Testis (tissue), 5 donors: ENCODE data around the gene NDUFA8. TPM values are rescaled to one million over a fixed set of nuclear protein-coding genes. Genes with fewer than 3 reads are reported as not detected.

Experiments
- DNase-seq: peaks from one replicate; pipeline ENCODE4 v3.0.0-alpha.2; 2019
- H3K27ac ChIP-seq, 2 donors: fragments of 200-600 bp; sonication (generic); one replicate each; pipeline ENCODE4 v1.5.1; 2019
- H3K27me3 ChIP-seq: fragments of 200-600 bp; sonication (generic); one replicate; pipeline ENCODE4 v1.5.1; 2019
- H3K36me3 ChIP-seq: fragments of 200-600 bp; sonication (generic); one replicate; pipeline ENCODE4 v1.5.1; 2017; ENCODE audit warnings: low read depth; ENCODE audit errors: missing control alignments
- H3K4me1 ChIP-seq: fragments of 200-600 bp; sonication (generic); one replicate; pipeline ENCODE4 v1.5.1; 2019
- H3K4me3 ChIP-seq, 2 donors: fragments of 200-600 bp; sonication (generic); one replicate each; pipeline ENCODE4 v1.5.1; 2017 to 2019
- H3K9me3 ChIP-seq: fragments of 200-600 bp; sonication (generic); one replicate; pipeline ENCODE4 v1.5.1; 2017
- POLR2A ChIP-seq: fragments of 450-650 bp; IDR thresholded peaks from one replicate; pipeline ENCODE4 v1.6.1; 2017; ENCODE audit warnings: antibody characterized with exemption, mild to moderate bottlenecking, moderate library complexity
- WGBS, 2 donors: methylation state at CpG; one replicate each; pipeline ENCODE4 v1.1.5; 2018; 5-methylcytosine and 5-hydroxymethylcytosine counted together
- intact Hi-C: fragments of 100-400 bp; cut with DNase I; formaldehyde crosslinking; loops from one replicate; pipeline ENCODE4 v1.15.1; 2023; ENCODE audit warnings: low total_unique reads
- long read RNA-seq, 2 donors: transcript quantifications; one replicate each; lab custom pipeline, GENCODE V29; 2026
- polyA plus RNA-seq: library from polyadenylated mRNA; stranded (reverse); fragments of 350-450 nt; fragmentation: Illumina TruSeq; extraction: RNeasy Lipid Tissue Mini Kit (QIAGEN cat#74804); gene quantifications from one replicate; pipeline ENCODE4 v1.2.3, GENCODE V29; 2014; ENCODE audit warnings: low read depth, low replicate concordance; ENCODE audit not compliant: insufficient read depth
- total RNA-seq, 2 donors: library from RNA; depleted of rRNA; stranded (reverse); fragments of >200 nt; gene quantifications; one replicate each; pipeline ENCODE4 v1.2.3, GENCODE V29; 2016
- TF ChIP-seq, protein P1 (sequence below), 3 experiments: fragments of 450-650 bp in 2 of 3; fragments of 200-600 bp in 1 of 3; sonication (generic) in 1 of 3; IDR thresholded peaks; one replicate each; pipeline ENCODE4 v1.5.1; 2016 to 2019; ENCODE audit warnings: antibody characterized with exemption in 3 of 3, mild to moderate bottlenecking in 2 of 3, moderate library complexity in 1 of 3

NDUFA8 gene
- 10 to 100 TPM; 59.4 to 62.1 TPM for total RNA-seq
- 219 TPM for polyA plus RNA-seq
- long read RNA-seq, donor 1, transcript NDUFA8-201 (4 exons, 844 nt): major isoform, 76 of 107 reads
- long read RNA-seq, donor 1, partial matches to known transcripts: 31 of 107 reads
- long read RNA-seq, donor 1, other reads (novel, unspliced or antisense): 0 of 107 reads
- long read RNA-seq, donor 2, transcript NDUFA8-201 (4 exons, 844 nt): major isoform, 37 of 56 reads
- long read RNA-seq, donor 2, partial matches to known transcripts: 19 of 56 reads
- long read RNA-seq, donor 2, other reads (novel, unspliced or antisense): 0 of 56 reads

DNA sequence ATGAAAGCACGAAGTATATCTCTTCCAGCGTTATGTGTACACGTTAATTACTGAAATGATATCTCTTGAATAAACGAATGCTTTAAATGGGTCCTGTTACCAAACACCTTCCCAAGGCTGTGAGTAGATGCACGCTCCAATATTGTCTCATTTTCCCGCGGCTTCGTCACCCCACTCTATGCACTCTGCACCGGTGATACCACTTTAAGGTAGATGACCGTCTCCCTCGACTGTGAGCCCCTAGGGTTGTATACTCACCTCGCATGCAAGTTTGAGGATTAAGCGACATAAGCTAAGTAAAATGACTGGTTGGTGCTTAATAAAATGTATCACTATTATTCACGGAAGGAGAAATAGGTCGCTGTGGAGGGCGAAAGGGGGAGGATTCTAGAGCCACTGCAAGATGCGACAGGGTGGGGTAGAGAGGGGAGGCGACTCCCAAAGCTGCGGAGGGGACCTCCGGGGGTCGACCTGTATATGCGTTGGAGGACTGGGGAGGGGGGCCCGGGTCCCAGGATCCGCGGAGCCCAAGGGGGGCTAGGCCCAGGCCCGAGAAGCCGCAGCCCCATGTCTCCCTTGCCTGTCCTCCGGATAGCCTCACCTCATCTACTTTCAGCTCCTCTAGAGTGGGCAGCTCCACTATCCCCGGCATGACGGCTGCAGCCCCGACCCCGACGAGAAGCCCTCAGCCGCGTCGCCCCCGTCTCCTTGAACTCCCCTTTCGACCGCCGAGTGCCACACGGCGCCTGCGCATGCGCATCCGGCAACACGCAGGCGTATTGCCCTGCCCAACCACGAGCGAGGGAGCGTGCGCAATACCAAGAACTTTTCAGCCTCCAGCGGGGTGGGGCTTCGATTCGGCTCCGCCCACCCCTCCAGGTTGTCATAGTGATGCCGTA lies at the start of gene NDUFA8, which contains the start of gene MORN5:
Gene NDUFA8, minus strand, starts transcription at position 754 of the 899 bp plus-strand sequence. Its CDS starts 102 bp downstream, at position 652.
Gene MORN5, plus strand, starts transcription at position 883 of the 899 bp plus-strand sequence. CDS start 65 bp downstream, outside the sequence.
- peak; percentile 96 for DNase-seq
- Histone ChIP-seq H3K4me3 (peak within 1 kb of the TSS; percentile 92 to 99), H3K27me3 (no peaks in the 10 kb centered on the region), H3K9me3 (no peaks in the 10 kb centered on the region), H3K4me1 (peaks cover 11% of the 10 kb centered on the region), H3K36me3 (no peaks in the 10 kb centered on the region), H3K27ac (peak within 1 kb of the TSS; percentile 52 to 88)
- intact Hi-C loops: no loop called here
- peak; percentile 70 for TF ChIP-seq POLR2A
- TF ChIP-seq, protein P1, sequence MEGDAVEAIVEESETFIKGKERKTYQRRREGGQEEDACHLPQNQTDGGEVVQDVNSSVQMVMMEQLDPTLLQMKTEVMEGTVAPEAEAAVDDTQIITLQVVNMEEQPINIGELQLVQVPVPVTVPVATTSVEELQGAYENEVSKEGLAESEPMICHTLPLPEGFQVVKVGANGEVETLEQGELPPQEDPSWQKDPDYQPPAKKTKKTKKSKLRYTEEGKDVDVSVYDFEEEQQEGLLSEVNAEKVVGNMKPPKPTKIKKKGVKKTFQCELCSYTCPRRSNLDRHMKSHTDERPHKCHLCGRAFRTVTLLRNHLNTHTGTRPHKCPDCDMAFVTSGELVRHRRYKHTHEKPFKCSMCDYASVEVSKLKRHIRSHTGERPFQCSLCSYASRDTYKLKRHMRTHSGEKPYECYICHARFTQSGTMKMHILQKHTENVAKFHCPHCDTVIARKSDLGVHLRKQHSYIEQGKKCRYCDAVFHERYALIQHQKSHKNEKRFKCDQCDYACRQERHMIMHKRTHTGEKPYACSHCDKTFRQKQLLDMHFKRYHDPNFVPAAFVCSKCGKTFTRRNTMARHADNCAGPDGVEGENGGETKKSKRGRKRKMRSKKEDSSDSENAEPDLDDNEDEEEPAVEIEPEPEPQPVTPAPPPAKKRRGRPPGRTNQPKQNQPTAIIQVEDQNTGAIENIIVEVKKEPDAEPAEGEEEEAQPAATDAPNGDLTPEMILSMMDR (IDR thresholded peaks at IDR 0.05): peak in 1 of 3 experiments; percentile 28
- WGBS, 2 donors: 0 to 1% methylated on average over 28 to 56 of the region's 56 CpGs

DNA sequence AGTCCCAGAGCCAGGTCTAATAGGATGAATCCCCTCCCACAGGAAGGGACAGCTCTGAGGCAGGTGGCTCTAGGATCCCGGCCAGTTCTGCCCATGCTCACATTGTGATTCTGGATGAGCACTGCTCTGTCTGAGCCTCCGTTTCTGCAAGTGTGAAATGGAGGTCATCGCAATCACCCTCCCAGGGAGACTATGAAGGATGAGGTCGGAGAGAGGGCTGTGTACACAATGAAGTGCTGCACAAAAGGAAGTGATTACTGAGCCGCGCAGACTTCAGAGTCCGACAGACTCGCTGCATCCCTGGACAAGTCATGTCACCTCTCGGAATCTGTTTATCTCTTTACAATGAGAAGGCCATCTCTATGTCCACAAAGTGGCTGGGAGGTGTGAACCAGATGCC lies 47.5 kb upstream of the NDUFA8 start:
- Histone ChIP-seq H3K4me3 (no peak overlapping the region), H3K36me3 (no peaks in the 10 kb centered on the region), H3K4me1 (no peaks in the 10 kb centered on the region), H3K9me3 (no peaks in the 10 kb centered on the region), H3K27me3 (no peaks in the 10 kb centered on the region), H3K27ac (no peak overlapping the region)
- TF ChIP-seq POLR2A: no peak
- TF ChIP-seq, protein P1 (IDR thresholded peaks at IDR 0.05): no peak
- 86 to 89% methylated on average over 8 to 9 of the region's 9 CpGs for WGBS, 2 donors
- intact Hi-C loops: no loop called here
- no peak for DNase-seq

DNA sequence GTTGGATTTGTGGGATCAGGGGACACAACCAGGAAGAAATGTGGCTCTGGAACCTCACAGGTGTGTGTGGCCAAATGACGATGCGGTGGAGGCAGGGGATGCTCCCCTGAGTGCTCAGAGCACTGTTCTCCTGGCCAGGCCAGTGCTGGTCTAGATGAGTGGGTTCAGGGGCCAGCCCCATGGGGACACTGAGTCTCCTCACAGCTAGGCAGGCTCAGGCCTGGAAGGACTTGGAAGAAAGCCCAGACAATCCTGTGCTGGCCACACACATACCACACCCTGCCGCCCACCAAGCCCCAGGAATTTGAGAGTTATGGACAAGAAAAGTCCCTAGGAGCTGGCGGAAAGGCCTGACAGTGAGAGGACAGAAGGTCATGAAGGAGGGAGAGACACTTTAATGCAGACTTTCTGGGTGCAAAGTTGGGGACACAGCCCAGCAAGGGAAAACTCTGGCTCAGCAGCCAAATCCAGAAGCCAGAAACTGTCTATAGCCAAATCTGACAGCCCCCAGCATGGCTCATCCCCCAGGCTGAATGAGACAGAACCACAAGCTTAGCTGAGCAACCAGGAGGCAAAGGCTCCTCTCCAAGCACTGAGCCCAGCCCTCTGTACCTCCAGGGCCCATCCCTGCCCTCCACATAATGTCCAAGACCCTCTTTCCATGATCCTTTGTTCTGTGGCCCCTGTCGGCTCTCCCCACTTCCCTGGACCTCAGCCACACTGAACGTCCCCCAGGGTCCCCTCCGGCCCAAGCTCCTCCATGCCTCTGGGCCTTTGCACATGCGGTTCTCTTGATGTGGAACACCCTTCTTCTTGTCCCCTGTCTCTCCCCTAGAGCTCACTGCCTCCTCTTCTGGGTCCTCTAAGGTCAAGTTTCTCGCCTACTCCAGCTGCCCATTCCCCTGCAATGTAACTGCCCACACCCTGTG lies 46.8 kb upstream of the NDUFA8 start:
- Histone ChIP-seq H3K27ac (no peak overlapping the region), H3K9me3 (no peaks in the 10 kb centered on the region), H3K4me1 (no peaks in the 10 kb centered on the region), H3K36me3 (no peaks in the 10 kb centered on the region), H3K4me3 (no peak overlapping the region), H3K27me3 (no peaks in the 10 kb centered on the region)
- no peak for DNase-seq
- WGBS, 2 donors: 70 to 79% methylated on average over 9 of the region's 9 CpGs
- intact Hi-C loops: no loop called here
- no peak for TF ChIP-seq POLR2A
- TF ChIP-seq, protein P1 (IDR thresholded peaks at IDR 0.05): no peak

DNA sequence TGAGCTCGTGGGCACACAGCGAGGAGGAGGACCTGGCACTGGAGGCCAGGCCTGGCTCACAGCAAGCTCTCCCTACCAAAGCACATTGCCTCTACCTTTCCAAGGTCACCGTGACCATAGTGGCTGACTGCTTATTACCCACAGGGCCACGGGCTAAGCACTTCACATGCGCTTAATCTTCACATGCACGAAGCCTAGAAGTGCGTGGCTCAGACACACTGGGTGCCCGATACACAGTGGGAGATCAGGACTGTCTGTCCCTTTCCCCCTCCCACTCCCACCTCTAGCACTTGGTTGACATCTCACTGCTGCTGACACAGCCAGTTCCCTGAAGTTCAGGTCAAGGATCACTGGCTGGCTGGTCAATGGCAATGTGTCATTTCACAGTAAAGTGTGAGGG lies 45.6 kb upstream of the NDUFA8 start:
- Histone ChIP-seq H3K36me3 (no peaks in the 10 kb centered on the region), H3K9me3 (no peaks in the 10 kb centered on the region), H3K27me3 (no peaks in the 10 kb centered on the region), H3K27ac (no peak overlapping the region), H3K4me3 (no peak overlapping the region), H3K4me1 (no peaks in the 10 kb centered on the region)
- no peak for DNase-seq
- no peak for TF ChIP-seq POLR2A
- TF ChIP-seq, protein P1 (IDR thresholded peaks at IDR 0.05): no peak
- 85 to 87% methylated on average over 8 of the region's 8 CpGs for WGBS, 2 donors
- intact Hi-C loops: no loop called here
